Astrocyte (in vitro differentiated cells and primary cell): ENCODE measurements around the gene C21orf58.
"Not testable (repeated sequence)": the region's sequence is repeated elsewhere in the genome, so short reads cannot be mapped to it uniquely, and the experiment has no call there.

Experiments used
- CTCF ChIP-seq: IDR thresholded peaks from 2 replicates; pipeline ENCODE4 v1.5.1; 2011; ENCODE audit warnings: low read depth, mild to moderate bottlenecking, inconsistent platforms, low read length, moderate library complexity; ENCODE audit not compliant: insufficient read depth
- EZH2 ChIP-seq: IDR thresholded peaks from 2 replicates; pipeline ENCODE4 v1.6.1; 2012; ENCODE audit warnings: mild to moderate bottlenecking, low read length, inconsistent platforms; ENCODE audit not compliant: insufficient read depth

- not testable (repeated sequence) for TF ChIP-seq CTCF, EZH2
These were observed 49.3 kb upstream of the C21orf58 start for GRCh38 chr21:46372947-46373346.
